ENCODE measurements around the gene NUDT6. TPM values are rescaled to one million over a fixed set of nuclear protein-coding genes. Genes with fewer than 3 reads are reported as not detected.
"Not testable (repeated sequence)": the region's sequence is repeated elsewhere in the genome, so short reads cannot be mapped to it uniquely, and the experiment has no call there.

The NUDT6 gene
- polyA plus RNA-seq, 3 donors = 3.1 to 17.0 (median 9.6) TPM

GRCh38 chr4:122890147-122890795 is 32.1 kb downstream of the NUDT6 start:
- no peak overlapping the region for H3K27ac ChIP-seq (ENCODE audit: low read depth, low read length)
- WGBS, 3 donors = 68 to 75% (median 73%) methylated on average over 2 of the region's 2 CpGs

- 50 to 63% (median 57%) methylated on average over 1 of the region's 1 CpG for WGBS, 3 donors
- H3K27ac ChIP-seq (ENCODE audit: low read depth, low read length) = no peak overlapping the region
Measured at GRCh38 chr4:122889726-122890125, 32.7 kb downstream of the NUDT6 start.

DNA sequence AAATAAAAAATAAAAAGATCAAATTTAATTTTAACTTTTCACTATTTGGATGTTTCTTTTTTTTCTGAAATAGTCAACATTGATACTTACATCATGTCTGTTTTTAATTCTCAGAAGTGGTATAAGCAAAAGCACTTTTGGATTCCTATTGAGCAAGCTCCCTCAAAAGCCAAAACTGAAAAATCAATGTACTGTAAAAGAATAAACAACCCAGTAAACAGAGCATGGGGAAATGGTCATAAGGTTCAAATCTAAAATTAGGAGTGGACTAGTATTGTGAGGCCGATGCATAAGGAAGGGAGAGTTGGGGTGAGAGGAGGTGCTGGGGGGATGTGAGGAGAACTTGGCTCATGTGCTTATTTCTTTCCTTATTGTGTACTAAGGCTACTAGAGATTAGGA is 37.9 kb downstream of the NUDT6 start:
- WGBS, 3 donors = 53 to 65% (median 63%) methylated on average over 1 of the region's 1 CpG
- H3K27ac ChIP-seq (ENCODE audit: low read depth, low read length) = no peak overlapping the region

GRCh38 chr4:122882857-122883735 is 39.3 kb downstream of the NUDT6 start:
- no peak overlapping the region for H3K27ac ChIP-seq (ENCODE audit: low read depth, low read length)
- WGBS, 3 donors = 85 to 86% (median 85%) methylated on average over 5 of the region's 5 CpGs

- H3K27ac ChIP-seq (ENCODE audit: low read depth, low read length) = no peak overlapping the region
Measured at GRCh38 chr4:122879001-122879400, 43.4 kb downstream of the NUDT6 start.

- H3K27ac ChIP-seq (ENCODE audit: low read depth, low read length) = no peak overlapping the region
- WGBS, 3 donors = 82 to 95% (median 92%) methylated on average over 3 of the region's 3 CpGs
Measured at GRCh38 chr4:122876456-122876855, 45.9 kb downstream of the NUDT6 start.

GRCh38 chr4:122875949-122876348 is 46.4 kb downstream of the NUDT6 start:
- WGBS, 3 donors = 69 to 91% (median 89%) methylated on average over 5 of the region's 5 CpGs
- no peak overlapping the region for H3K27ac ChIP-seq (ENCODE audit: low read depth, low read length)

DNA sequence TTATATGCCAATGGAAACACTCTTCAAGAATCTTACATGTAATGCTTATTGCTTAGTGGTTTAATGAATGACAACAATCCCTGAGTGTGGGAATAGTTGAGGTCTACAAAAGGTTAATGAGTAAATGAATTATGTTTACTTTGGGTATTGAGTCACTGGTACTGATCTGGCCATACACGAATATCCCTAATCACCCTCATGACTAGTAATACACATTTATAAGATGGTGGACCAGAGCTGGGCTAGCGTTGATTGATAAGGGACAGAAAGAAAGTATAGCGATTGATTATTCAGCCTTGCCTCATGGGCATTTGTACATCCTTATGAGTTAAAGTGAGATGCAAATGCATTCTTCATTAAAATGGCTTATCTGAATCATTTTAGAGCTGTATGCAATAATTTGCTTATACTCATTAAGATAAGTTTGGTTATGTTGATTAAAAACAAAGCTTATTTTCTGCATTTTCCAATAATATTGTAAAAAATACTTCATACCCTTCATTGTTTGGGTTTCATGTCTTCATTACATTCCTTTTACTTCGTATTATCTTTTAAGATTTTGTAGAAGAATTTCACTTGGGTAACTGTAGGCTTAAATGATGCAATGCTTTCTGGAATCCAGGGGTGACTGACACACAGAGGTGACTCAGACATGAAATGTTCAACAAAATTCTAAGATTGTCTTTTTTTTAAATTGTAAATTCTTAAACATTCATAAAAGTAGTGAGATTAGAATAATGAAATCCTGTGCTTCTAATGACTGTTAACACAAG is 48.4 kb downstream of the NUDT6 start:
- WGBS, 3 donors = 66 to 87% (median 81%) methylated on average over 4 of the region's 4 CpGs
- no peak overlapping the region for H3K27ac ChIP-seq (ENCODE audit: low read depth, low read length)

- WGBS, 3 donors = 70 to 97% (median 88%) methylated on average over 1 of the region's 1 CpG
- H3K27ac ChIP-seq (ENCODE audit: low read depth, low read length) = no peak overlapping the region
Measured at GRCh38 chr4:122873146-122873545, 49.3 kb downstream of the NUDT6 start.

GRCh38 chr4:122868235-122868634 is 54.2 kb downstream of the NUDT6 start:
- H3K27ac ChIP-seq (ENCODE audit: low read depth, low read length) = not testable (repeated sequence)
- 91 to 97% (median 96%) methylated on average over 3 of the region's 3 CpGs for WGBS, 3 donors

DNA sequence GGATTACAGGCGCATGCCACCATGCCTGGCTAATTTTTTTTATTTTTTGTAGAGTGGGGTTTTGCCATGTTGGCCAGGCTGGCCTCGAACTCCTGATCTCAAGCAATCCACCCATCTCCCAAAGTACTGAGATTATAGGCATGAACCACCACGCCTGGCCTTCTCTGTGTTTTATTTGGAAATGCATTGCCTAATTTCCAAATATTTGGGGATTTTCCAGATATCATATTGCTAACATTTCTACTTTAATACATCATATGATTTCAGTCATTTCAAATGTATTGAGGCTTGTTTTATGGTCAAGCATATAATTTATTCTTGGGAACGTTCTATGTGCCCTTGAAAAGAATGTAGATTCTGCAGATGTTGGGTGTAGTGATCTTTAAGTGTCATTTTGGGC is 57.0 kb downstream of the NUDT6 start:
- no peak overlapping the region for H3K27ac ChIP-seq (ENCODE audit: low read depth, low read length)
- WGBS, 3 donors = 74 to 87% (median 82%) methylated on average over 4 of the region's 4 CpGs

DNA sequence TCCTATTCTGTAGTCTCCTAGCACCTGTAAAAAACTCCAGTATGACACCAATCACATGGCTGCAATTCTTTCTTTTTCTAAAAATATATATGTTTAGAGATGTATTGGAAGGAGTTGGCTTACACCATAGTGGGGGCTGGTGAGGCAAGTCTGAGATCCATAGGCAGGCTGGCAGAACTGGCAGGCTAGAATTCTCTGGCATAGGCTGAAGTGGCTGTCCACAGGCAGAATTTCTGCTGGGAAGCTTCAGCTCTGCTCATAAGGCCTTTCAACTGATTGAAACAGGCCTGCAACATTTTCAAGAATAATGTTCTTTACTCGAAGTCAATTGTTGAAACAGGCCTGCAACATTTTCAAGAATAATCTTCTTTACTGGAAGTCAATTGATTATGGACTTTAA is 58.8 kb downstream of the NUDT6 start:
- no peak overlapping the region for H3K27ac ChIP-seq (ENCODE audit: low read depth, low read length)
- 33 to 85% (median 74%) methylated on average over 1 of the region's 1 CpG for WGBS, 3 donors

DNA sequence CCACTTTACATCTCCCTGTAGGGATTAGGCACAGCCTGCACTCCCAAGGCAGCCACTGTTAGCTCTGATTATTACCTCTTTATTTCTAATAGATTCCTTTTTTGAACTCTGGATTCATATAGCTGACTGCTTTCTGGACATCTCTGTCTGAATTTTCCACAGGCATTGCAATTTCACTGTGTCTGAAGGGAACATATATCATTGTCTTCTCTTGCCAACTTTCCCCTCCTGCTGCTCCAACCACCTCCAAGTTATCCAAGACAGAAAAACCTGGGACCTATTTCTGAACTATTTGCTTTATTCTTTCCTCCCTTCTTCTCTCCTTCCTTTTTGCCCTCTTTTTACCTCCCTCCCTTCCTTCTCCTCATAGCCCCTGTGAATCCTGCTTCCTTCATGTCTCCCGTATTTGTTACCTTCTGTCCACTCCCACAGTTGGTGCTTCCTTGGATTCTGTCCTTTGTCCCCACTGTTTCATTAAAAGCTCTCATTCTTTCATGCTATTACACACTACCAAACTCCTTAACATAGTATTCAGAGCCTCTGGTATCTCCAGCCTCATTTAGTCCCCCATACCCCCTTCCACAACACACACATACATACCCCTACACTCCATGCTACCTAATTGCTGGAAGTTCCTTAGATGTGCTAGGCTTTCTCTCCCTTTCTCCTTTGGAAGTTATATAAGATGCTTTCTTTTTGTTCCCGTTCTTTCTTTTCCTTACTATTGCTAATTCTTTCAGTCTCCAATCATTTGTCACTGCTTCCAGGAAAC is 61.0 kb downstream of the NUDT6 start:
- 63 to 92% (median 82%) methylated on average over 2 of the region's 2 CpGs for WGBS, 3 donors
- H3K27ac ChIP-seq (ENCODE audit: low read depth, low read length) = no peak overlapping the region

DNA sequence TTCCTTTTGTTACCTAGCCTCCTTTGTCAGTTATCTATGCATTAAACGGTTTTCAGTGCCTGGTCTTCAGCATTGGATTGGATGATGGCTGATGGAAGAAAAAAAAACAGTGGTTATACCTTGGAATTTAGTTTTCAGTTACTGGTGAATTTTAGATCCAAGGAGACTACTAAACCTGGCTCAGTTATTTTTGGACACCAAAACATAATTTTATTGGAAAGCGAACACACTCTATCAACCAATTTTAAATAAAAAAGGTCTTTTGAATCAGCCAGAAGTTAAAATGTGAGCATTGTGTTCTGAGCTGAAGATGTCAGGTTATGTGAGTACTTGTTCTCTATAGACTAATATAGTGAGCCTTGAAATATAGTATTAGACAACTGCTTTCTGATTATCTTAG is 63.7 kb downstream of the NUDT6 start:
- 66 to 79% (median 79%) methylated on average over 2 of the region's 2 CpGs for WGBS, 3 donors
- no peak overlapping the region for H3K27ac ChIP-seq (ENCODE audit: low read depth, low read length)

DNA sequence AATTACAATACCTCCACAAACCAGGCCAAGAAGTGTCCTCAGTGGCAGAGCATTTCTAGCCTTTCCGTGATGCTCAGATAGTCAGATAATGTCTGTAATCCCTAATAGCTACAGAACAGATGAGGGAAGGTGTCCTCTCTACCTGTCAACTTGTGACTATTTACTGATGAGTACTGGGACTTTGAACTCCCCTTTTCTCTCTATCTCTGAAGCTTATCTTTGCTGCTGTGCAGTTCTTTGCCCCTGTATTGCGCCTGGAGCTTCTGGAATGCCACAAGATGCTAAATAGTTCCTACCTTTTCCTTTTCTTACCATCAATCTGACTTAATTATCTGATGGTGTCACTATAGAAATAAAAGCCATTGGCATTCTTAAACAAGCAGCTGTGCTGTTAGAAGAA is 65.2 kb downstream of the NUDT6 start:
- no peak overlapping the region for H3K27ac ChIP-seq (ENCODE audit: low read depth, low read length)
- 94 to 98% (median 98%) methylated on average over 2 of the region's 2 CpGs for WGBS, 3 donors

GRCh38 chr4:122855353-122855890 is 67.0 kb downstream of the NUDT6 start:
- no peak overlapping the region for H3K27ac ChIP-seq (ENCODE audit: low read depth, low read length)
- 51 to 79% (median 60%) methylated on average over 2 of the region's 2 CpGs for WGBS, 3 donors

DNA sequence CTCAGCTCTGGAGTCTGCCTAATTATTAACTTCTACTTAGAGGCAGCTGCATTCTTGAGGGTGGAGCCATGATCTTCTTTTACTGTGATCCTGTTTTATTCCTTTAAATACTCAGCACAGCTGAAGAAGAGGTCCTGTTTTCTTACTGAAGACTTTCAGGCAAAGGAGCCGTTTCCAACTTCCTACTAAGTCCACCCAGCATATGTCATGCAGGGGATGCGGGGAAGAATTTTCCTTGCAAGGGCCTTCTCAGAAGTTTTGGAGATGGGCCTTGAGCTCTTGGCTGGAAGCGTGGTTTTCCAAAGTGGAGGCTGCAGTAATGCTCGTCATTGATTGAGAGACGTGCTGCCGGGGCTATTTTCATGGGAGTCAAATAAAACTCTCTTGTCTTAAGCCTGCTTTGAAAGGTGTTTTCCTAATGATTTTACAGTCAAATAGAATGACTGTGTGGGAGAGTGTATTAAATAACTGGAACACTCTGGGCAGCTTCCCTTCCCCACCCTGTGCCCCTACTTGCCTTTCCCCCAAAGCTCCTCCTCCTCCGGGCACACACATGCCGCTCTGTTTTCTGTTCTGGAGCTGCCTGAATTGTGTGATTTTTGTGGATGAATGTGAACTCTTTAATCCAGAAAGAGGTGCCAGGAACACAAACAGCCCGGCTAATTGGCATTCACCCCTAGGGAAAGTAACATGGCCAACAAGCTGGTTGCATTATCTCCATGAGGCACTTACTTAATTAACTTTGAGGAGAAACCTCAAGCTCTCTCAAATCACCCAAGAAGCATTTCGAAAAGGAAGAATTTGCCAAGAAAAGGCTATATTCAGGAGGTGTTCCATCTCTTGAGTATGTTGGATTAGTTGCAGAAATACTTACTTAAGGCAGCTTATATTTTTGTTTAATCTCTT is 67.7 kb downstream of the NUDT6 start:
- no peak overlapping the region for H3K27ac ChIP-seq (ENCODE audit: low read depth, low read length)
- 33 to 63% (median 54%) methylated on average over 10 of the region's 10 CpGs for WGBS, 3 donors

Measured in adipose tissue (tissue), 3 donors.